22Rv1 (cell line): ENCODE results near the gene HCCS.

Experiments
- CTCF ChIP-seq: fragments of 450-650 bp; IDR thresholded peaks from 2 replicates; pipeline ENCODE4 v1.5.1; 2017; ENCODE audit warnings: mild to moderate bottlenecking
- ZFX ChIP-seq: fragments of 450-650 bp; IDR thresholded peaks from 2 replicates; pipeline ENCODE4 v1.6.1; 2017; ENCODE audit warnings: antibody characterized with exemption, borderline replicate concordance

- TF ChIP-seq CTCF, result no peak
- no peak for TF ChIP-seq ZFX
Observed at GRCh38 chrX:11117745-11118144, 6.6 kb downstream of the HCCS start.
